ENCODE measurements around the gene ACSL3.
A peak's percentile ranks its signal among the peaks of the same experiment; 100 is the strongest.

ACSL3 gene

DNA sequence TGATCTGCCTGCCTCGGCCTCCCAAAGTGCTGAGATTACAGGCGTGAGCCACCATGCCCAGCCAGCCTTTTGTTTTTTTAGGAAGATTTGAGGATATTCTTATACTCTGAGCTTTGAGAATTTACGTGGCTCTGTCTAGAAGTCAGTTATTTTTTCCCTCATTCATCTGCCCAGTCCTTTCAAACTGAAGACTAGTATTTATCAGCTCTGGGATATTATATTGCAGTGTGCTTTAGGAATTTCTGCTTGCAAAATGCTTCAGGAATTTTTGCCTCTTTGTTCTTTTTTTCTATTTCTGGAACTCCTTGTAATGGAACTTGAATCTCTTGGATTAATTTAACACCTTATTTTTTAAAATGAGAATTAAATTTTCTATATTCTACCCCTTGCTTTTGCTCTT, 22.6 kb downstream of the ACSL3 start:
- DNase-seq, result no peak

DNA sequence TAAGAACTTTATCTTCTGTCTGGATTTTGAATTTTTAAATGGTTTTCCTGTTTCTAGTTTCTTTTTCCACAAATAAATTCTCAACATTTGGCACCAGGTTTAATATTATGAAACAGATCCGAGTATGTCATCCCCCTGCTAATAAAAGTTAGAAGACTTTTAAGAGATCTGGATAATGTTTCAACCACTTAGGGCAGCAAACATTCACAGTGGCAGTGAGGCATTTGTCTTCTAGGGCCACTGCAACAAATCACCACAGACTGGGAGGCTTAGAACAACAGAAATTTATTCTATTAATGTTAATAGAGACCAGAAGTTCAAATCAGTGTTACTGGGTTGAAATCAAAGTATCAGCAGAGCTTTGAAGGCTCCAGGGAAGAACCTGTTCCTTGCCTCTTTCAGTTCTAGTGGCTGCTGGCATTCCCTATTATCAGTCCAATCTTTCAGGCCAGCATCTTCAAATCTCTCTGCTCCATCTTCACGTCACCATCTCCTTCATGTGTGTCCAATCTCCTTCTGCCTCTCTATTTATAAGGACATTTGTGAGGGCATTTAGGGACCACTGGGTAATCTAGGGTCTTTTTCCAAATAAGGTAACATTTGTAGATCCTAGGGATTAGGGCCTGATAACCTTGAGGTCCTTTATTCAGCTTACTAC, 23.4 kb downstream of the ACSL3 start:
- DNase-seq, result no peak

DNA sequence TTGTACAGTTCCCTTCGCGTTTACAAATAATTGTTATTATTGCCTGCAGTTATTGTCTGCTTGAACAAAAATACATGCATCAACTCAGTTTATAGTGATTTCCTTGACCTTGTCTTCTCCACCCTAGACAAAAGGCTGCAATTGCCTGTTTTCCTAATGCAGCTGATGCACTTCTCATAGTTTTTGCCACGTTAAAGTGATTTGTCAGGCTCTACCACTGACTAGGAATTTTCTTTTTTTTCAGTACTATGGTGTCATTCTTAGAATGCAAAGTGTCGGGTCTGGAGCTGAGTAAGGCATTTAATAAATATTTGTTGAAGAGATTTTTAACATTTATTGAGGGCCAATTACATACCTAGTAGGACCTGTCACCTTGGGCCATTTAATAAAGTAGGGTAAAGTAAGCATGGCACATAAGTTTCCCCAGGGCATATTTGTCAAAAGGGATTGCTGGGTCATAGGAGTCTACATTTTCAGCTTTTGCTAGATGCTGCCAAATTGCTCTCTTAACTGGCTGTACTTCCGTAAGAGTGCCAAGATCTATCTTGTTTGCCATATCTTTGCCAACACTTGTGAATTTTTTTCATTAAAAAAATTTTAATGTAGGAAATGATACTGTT, 24.1 kb downstream of the ACSL3 start:
- no peak for DNase-seq

DNA sequence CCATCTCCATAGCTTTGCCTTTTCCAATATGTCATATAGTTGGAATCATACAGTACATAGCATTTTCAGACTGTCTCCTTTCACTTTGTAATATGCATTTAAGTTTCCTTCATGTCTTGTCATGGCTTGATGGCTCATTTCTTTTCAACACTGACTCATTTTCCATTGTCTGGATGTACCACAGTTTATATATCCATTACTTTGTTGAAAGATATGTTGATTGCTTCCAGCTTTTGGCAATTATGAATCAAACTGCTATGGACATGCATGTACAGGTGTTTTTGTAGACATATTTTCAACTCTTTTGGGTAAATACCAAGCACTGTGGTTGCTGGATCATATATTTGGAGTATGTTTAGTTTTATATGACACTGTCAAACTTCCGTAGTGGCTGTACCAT, 26.3 kb downstream of the ACSL3 start:
- no peak for DNase-seq

DNA sequence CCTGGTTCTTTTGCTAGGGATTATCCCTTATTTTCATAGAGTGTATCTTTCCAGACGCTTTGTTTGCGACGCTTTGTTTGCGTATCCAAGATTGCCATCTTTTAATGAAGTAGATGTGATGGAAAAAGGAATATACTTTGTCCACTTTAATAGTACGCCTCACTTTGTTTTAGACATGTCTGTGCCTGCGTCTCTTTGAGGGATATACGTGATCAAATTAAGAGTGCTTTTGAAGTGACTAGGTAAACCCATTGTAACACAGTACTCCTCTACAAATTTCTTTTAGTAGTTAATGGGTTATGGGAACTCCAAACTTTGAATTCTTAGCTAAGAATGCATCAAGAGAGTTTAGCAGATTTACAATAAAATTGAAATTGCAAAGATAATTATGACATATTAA, 27.9 kb downstream of the ACSL3 start:
- DNase-seq, result no peak

DNA sequence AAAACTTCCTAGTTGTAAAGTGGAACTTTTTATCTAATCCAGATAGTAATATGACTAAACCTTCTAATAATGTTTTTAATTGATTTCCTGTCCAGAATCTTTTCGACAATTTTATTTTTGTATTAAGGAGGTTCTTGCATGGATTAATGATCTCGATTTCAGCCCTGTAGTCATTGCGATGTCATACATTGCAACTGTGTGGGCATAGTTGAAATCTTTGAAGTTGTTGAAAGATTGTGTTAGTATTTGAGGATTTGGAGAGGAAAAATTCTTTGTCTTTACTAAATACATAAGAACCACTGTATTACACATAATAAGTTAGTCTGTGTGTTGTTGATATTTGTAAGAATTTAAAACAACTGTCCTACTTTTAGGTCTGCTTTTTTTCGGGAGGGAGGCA, 31.1 kb downstream of the ACSL3 start:
- DNase-seq, result no peak

DNA sequence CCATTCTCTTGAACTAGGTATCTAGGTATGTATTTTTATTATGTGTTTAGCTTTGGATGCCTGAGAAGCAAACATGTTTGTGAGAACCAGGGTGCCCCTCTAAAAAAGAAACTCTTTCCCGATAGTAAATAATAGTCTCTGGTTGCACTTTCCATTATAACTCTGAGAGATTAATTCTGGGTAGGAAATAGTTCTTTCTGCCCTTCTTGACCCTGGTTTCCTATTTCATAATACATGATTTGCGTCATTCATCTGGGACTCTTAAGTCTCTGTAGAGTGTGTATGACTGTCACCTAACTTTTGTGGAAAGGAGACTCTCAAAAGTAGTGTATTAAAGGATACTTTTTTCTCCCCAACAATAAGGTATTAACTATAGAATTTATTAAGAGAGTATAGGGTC, 31.5 kb downstream of the ACSL3 start:
- DNase-seq, result peak in 1 of 2 donors; percentile 47

DNA sequence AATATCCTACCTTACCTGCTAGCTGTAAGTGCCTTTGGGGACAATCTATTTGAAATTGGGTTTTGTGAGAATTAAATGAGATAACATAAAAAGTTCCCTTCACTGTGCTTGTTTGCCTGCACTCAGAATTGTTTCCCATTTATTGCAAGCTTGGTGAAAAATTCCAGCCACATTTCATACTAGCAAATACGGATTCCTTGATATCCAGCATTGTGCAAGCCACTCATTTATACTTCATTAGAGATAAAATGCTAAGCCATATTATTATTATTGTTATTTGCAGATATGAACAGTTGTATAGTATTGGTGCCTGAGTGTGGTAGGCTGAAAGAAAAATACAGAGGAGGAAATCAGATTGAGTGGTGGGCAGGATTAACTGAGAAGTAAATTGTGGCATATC, 31.9 kb downstream of the ACSL3 start:
- no peak for DNase-seq

DNA sequence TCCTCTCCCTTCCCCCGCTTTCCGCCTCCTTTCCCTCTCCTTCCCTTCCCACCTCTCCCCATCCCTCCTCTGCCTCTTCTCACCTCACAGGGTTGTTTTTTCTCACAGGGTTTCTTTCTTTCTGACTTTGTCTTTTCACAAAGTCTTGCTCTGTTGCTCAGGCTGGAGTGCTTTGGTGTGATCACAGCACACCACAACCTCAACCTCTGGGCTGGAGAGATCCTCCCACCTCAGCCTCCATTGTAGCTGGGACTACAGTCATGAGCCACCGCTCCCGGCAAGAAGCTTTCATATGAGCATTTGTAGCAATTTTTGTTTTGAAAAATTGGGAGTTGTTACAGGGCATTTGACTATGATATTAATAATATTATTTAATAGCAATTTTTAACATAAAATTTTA, 32.9 kb downstream of the ACSL3 start:
- no peak for DNase-seq

DNA sequence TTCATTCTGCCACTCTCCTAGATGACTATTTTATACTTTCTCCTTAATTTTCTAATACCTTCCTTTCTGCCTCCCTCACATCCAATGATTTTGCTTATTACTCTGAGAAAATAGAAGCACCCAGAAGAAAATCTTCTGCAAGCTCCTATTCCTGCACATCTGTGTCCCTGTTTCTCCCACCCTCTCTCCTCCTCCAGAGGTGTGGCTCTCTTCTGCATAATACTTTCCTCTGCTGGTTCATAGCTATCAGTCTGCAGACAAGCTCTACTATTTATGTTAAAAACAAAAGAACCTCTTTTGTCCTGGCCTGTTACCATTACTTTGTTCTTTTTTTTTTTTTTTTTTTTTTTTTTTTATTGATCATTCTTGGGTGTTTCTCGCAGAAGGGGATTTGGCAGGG, 34.3 kb downstream of the ACSL3 start:
- no peak for DNase-seq

DNA sequence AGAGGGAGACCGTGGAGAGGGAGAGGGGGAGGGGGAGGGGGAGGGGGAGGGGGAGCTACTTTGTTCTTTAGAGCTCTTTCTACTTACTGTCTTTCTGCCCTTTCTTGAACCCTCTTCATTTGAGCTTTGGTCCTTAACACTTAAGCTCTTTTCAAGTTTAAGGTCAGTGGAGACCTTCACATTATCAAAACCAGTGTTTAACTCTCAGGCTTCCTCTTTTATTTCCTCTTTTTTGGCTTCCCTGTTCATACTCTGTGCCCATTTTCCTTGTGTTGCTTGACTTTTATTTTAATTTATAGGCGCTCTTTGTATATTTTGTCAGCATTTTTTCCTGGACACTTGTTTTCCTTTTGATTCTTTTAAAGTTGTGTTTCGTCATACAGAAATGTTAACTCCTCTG, 37.1 kb downstream of the ACSL3 start:
- DNase-seq, result peak in 1 of 2 donors; percentile 15

DNA sequence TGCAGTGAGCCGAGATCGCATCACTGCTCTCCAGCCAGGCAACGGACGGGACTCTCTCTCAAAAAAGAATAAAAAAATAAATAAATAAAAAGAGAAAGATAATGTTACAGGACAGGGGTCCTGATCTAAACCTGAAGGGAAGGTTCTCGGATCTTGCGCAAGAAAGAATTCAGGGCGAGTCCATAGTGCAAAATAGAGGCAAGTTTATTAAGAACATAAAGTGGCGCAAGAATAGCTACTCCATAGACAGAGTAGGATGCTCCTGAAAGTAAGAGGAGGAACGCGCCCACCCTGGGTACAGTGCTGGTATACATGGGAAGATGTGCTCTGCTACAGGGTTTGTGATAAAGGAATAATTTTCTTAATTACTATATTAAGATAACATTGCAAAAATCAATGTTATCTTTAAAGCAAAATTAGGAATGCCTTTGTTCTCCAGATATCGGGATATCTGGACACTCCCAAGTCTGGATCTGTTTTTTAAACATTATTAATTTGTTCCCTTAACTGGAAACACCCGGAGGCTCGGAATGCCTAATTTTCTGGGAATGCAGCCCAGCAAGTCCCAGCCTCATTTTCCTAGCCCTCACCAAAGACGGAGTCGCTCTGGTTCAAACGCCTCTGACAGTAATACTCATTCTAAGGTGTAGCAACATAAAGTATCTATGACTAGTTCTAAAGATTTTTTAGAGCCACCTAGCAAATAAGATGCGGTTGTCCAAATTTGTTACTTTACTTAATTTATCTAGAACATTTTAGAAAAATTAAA, 38.8 kb downstream of the ACSL3 start:
- DNase-seq, result no peak

DNA sequence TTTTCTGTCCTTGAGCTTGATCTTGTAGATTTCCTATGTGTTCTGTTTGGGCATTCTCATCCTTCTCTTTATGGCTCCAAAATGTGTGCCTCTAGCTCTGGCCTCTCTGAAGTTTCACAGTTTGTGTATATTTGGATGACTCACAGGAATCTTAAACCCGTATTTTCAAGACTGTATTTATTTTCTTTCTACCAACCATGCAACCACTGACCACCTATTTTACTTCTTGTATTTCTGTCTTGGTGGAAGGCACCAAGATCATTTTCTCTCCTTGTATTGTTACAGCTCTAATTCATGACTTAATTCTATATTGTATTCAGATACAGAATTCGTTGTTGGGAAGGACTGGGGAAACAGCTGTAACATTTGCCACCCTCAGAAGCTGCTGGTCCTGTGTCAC, 39.5 kb downstream of the ACSL3 start:
- no peak for DNase-seq

DNA sequence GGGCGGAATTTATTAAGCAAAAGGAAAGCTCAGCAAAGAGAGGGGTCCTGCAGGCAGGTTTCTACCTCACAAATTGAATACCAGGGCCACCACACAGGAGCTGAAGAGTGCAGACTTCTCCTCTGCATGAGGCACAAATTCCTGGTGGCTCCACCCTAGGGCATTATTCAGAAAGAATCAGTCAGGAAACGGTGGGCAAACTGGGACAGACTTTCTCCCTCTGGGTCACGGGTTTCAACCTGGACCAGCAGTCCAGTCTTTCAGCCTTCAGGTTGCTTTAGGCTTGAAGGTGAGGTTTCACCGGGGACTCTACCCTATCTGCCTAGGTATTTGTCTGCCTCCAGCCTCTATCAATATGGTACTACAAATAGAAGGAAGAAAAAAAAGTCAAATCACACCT, 41.8 kb downstream of the ACSL3 start:
- no peak for DNase-seq

DNA sequence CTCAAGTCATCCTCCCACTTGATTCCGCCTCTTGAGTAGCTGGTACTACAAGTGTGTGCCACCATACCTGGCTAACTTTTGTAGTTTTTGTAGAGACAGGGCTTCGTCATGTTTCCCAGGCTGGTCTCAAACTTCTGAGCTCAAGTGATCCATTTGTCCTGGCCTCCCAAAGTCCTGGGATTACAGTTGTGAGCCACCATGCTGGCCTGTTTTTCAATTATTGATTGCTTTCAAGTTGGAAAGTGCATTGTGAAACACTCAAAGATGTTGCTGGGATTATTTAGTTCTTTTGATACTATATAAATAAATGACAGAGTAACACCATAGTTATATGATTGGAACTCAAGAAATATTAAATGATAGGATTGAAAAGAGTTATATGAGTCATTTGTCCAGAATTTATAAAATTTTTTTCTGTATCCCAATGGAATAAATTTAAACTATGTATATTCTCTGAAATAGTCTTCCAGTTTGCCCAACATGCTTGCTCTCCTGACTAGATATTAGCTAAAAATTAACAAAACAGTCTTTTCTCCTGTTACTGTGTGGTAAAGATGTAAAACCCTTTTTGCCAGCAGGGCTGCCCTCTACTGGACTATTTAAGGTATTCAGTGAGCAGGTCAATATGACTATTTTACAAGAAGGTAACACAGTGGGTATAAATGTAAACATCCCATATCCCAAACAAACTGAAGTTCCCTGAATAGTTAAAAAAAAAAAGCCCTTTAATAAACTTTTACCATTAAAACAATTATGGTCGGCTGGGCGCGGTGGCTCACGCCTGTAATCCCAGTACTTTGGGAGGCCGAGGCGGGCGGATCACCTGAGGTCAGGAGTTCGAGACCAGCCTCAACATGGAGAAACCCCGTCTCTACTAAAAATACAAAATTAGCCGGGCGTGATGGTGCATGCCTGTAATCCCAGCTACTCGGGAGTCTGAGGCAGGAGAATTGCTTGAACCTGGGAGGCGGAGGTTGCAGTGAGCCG, 42.7 kb downstream of the ACSL3 start:
- peak in 1 of 2 donors; percentile 41 for DNase-seq

DNA sequence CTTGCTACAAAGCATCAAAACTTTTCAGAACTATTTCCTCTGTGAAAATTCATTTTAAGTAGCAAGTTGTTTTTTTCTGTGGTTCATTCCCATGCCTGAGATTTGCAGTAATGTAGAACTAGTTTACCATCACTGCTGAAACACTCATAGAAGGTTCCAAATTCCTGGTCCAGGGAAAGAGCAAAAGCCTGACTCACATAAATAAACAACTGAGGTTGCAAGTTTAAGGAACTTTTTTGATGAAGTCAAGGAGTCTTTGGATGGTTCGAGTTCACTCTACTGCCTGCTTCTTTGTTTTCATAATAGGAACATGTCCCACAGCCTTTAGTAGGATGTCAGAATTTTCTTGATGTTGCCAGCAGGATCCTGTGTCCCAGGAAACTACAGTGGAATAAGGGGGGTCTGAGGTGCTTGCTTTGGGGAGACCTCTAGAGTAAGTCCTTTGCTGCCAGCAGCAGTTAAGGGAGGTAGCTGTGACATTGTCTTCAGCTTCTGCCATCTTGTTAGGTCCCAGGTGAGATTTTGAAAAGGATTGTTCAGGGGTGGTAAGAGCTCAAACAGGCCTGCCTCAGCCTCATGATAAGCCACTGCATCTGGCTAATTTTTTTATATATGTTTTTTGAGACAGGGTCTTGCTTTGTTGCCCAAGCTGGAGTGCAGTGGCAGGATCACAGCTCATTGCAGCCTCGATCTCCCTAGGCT, 43.9 kb downstream of the ACSL3 start:
- no peak for DNase-seq

DNA sequence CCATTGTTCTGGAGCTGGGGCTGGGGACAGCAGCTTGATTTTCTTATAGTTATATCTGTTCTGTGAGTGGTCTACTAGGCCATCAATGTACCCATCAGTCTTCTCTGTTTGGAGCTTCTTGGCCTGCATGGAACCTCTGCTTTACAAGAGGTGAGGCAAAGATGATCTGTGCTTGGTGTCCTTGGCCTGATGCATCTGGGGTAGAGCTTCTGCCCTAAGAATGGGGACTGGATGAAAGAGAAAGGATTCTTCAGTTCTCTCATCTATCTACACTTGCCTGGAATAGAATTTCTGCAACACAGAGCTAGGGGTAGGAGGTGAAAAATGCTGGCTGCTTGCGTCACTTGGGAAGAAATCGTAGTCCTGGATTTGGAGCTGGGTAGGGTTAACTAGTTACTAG, 46.2 kb downstream of the ACSL3 start:
- no peak for DNase-seq

DNA sequence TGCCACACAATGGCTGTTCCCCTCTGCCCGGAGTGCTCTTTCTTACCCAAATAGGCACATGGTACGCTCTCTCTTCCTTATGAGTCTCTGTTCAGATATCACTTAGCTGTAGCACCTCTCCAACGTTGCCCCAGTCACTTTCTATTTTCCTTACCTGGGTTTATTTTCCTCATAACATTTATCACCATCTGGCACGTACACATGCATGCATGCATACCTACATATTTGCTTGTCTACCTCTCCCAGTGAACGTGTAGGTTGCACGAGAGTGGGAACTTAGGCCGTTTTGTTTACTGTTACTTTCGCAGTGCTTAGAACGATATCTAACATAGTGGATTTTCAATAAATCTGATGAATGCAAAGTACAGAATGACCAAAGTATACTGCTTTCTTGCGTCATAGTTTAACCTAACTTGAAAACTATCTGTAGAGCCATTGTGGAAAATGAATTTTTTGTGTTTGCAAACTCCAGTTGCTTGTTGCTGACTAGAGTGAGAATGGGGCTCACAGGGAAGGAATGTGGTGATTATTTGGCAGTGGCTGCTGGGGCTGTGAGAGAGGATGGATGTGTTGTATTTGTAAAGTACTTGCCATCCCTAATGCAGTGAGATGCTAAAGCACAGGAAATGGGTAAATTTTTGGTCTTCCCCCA, 47.1 kb downstream of the ACSL3 start:
- no peak for DNase-seq

DNA sequence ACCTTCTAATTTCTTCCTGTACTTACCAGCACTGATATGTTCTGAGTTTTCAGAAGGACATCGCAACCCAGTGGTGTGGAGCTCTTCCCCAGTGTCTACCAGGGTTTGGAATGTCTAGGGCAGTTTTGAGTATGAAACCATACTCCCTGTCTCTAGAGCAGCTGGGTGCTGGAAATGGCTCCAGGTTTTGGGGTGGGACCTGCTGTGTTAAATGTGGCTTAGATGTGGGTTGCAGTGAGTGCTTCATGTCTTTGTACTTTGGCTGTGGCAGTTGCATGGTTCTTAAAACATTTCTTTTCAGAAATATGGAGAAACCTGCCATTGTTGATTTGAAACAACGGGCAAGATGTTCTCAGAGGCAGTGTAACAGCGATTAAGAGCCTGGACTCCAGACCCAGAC, 48.5 kb downstream of the ACSL3 start:
- no peak for DNase-seq

DNA sequence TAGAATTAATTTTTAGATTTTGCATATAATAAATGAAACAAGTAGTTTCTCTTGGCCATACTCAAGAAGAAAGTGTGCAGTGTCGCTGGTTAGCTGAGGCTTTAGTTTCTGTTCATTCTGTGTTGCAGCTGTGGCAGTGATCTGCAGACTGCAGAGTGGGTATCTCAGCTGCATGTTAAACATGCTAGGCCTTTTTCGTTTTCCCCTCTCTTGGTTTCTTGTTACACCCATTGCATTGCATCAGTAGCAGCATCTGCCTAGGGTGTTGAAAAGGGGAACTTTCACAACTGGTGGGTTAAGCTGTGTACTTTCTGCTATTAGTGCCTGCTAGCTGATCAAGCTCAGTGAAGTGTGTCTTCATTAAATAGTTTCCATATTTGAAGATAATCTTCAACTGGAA, 51.3 kb downstream of the ACSL3 start:
- peak; percentile 2 to 37 for DNase-seq

DNA sequence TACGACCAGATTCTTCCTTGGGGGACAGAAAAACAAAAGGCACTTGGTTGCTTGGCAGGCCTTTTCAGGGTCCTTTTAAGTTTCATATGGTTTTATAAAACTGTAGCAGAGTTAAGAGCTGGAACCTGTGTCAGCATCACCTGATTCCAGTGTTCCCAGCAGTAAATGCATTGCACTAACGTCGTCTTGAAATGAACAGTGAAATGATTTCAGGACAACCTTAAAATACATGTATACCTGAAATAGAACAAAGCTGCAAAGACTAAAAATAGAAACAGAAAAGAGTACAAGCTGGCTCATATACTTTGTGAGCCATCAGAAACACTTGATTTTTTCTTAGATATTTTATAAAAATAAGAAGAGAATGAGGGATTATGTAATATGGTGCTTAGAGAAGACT, 51.9 kb downstream of the ACSL3 start:
- no peak for DNase-seq

Measured in bone marrow (tissue), 2 donors.